Karpas-422 (cell line): ENCODE data around the gene TGFB2. TPM values are rescaled to one million over a fixed set of nuclear protein-coding genes. Genes with fewer than 3 reads are reported as not detected.
A peak's percentile ranks its signal among the peaks of the same experiment; 100 is the strongest.

Experiments
- DNase-seq: peaks from one replicate; pipeline ENCODE4 v3.0.0-alpha.2; 2015
- H2AFZ ChIP-seq: fragments of 200-600 bp; sonication (generic); 2 replicates; pipeline ENCODE4 v1.6.1; 2014; ENCODE audit warnings: antibody characterized with exemption, low read length, mixed read lengths
- H3K27ac ChIP-seq: fragments of 200-600 bp; sonication (generic); 2 replicates; pipeline ENCODE4 v1.5.1; 2014; ENCODE audit warnings: mild to moderate bottlenecking, low read length, moderate library complexity
- H3K27me3 ChIP-seq: fragments of 200-600 bp; sonication (generic); 2 replicates; pipeline ENCODE4 v1.6.1; 2014; ENCODE audit warnings: low read length, mixed read lengths
- H3K36me3 ChIP-seq: fragments of 200-600 bp; sonication (generic); 2 replicates; pipeline ENCODE4 v1.6.1; 2014; ENCODE audit warnings: low read length, mixed read lengths; ENCODE audit not compliant: insufficient read depth
- H3K4me1 ChIP-seq: fragments of 200-600 bp; sonication (generic); 2 replicates; pipeline ENCODE4 v1.6.1; 2014; ENCODE audit warnings: mild to moderate bottlenecking, low read length, mixed read lengths
- H3K4me2 ChIP-seq: fragments of 200-600 bp; sonication (generic); 2 replicates; pipeline ENCODE4 v1.6.1; 2014; ENCODE audit warnings: low read length, low read depth, mild to moderate bottlenecking; ENCODE audit not compliant: poor library complexity, severe bottlenecking
- H3K4me3 ChIP-seq: fragments of 200-600 bp; sonication (generic); 2 replicates; pipeline ENCODE4 v1.5.1; 2014; ENCODE audit warnings: mild to moderate bottlenecking, antibody characterized with exemption, low read length, mixed read lengths
- H3K79me2 ChIP-seq: fragments of 200-600 bp; sonication (generic); 2 replicates; pipeline ENCODE4 v1.6.1; 2014; ENCODE audit warnings: mild to moderate bottlenecking, low read length, mixed read lengths
- H3K9ac ChIP-seq: fragments of 200-600 bp; sonication (generic); 2 replicates; pipeline ENCODE4 v1.6.0; 2014; ENCODE audit warnings: low read length
- H3K9me2 ChIP-seq: fragments of 200-600 bp; sonication (generic), shearing (Covaris generic); replicated peaks from 2 replicates; pipeline ENCODE4 v1.6.0; 2014; ENCODE audit warnings: mild to moderate bottlenecking, low read length, moderate library complexity; ENCODE audit not compliant: insufficient read depth
- H3K9me3 ChIP-seq: fragments of 300-700, 200-600 bp; sonication (generic); 2 replicates; pipeline ENCODE4 v1.6.1; 2014; ENCODE audit warnings: low read length, mixed read lengths
- H4K20me1 ChIP-seq: fragments of 200-600 bp; sonication (generic); 2 replicates; pipeline ENCODE4 v1.6.1; 2014; ENCODE audit warnings: mild to moderate bottlenecking, antibody characterized with exemption, low read length, low read depth; ENCODE audit not compliant: insufficient read depth
- total RNA-seq: library from RNA; depleted of rRNA; stranded (reverse); fragments of >200 nt; shearing (Covaris generic); gene quantifications from 2 replicates; pipeline ENCODE4 v1.2.3, GENCODE V29; 2014; ENCODE audit warnings: low replicate concordance; rRNA removed

TGFB2 gene
- total RNA-seq = not detected in 2 replicates

DNA sequence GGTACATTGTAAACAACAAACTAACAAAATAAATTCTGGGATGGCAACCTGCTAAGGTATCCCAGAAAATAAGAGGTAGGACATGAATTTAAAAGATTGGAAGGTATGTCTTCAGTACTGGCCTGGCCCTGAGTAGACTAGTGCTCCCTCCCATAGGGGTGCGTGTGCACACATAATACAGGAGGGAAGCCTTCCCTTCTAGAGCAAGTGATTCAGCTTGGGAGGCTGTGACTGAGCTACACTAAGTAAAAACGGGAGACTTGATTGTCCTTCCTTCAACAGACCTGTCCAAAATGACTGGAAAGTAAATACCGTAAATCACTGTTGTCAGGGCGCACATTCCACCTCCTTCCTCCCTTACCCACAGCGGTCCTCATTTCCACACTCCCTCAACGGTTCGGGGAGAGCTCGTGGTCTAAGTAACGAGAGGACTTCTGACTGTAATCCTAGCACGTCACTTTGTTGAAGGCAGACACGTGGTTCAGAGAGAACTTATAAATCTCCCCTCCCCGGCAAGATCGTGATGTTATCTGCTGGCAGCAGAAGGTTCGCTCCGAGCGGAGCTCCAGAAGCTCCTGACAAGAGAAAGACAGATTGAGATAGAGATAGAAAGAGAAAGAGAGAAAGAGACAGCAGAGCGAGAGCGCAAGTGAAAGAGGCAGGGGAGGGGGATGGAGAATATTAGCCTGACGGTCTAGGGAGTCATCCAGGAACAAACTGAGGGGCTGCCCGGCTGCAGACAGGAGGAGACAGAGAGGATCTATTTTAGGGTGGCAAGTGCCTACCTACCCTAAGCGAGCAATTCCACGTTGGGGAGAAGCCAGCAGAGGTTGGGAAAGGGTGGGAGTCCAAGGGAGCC lies at the start of gene TGFB2:
TGFB2 (plus strand) TSS at position 523 of the 859 bp plus-strand sequence. CDS start 1,366 bp downstream, outside the sequence.
- H3K4me3 ChIP-seq = peak within 1 kb of the TSS; percentile 79
- H3K9me3 ChIP-seq = no peaks in the 10 kb centered on the region
- no peaks in the 10 kb centered on the region for H3K79me2 ChIP-seq
- no peaks in the 10 kb centered on the region for H4K20me1 ChIP-seq
- H3K4me1 ChIP-seq = peaks cover 19% of the 10 kb centered on the region
- H3K9ac ChIP-seq = peak within 1 kb of the TSS; percentile 68
- H3K27ac ChIP-seq = no peak within 1 kb of the TSS
- no peaks in the 10 kb centered on the region for H3K27me3 ChIP-seq
- H3K4me2 ChIP-seq = peak within 1 kb of the TSS; percentile 80
- H3K9me2 ChIP-seq = no peaks in the 10 kb centered on the region
- peak within 1 kb of the TSS; percentile 80; the same call in 1 of the 2 replicates for H2AFZ ChIP-seq
- peak; percentile 56 for DNase-seq
- 0 out of 2 replicates have a peak, but pooled peaks cover 2% of the 10 kb centered on the region for H3K36me3 ChIP-seq

DNA sequence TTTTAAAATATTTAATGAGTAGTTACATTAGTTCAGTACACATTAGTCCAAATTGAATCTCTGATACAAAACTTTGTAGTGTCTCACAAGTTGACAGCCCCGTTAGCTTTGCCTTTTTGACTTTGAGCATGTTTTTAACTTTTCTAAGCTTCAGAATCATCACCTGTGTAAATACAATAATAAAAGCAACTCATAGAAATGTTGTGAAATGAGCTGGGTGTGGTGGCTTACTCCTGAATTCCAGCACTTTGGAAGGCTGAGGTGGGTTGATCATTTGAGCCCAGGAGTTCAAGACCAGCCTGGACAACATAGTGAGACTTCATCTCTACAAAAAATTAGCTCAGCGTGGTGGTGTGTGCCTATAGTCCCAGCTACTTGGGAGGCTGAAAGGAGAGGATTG lies 49.0 kb upstream of the TGFB2 start:
- no peak overlapping the region for H3K4me3 ChIP-seq
- no peak overlapping the region for H3K4me2 ChIP-seq
- no peak overlapping the region for H3K9ac ChIP-seq
- H3K4me1 ChIP-seq = peaks cover 42% of the 10 kb centered on the region
- no peaks in the 10 kb centered on the region for H4K20me1 ChIP-seq
- H3K27ac ChIP-seq = no peak overlapping the region
- no peak for DNase-seq
- no peaks in the 10 kb centered on the region for H3K9me2 ChIP-seq
- no peak overlapping the region for H2AFZ ChIP-seq
- H3K27me3 ChIP-seq = no peaks in the 10 kb centered on the region
- H3K36me3 ChIP-seq = peaks cover 16% of the 10 kb centered on the region; the same call in 1 of the 2 replicates
- no peaks in the 10 kb centered on the region for H3K9me3 ChIP-seq
- peaks cover 99% of the 10 kb centered on the region for H3K79me2 ChIP-seq

DNA sequence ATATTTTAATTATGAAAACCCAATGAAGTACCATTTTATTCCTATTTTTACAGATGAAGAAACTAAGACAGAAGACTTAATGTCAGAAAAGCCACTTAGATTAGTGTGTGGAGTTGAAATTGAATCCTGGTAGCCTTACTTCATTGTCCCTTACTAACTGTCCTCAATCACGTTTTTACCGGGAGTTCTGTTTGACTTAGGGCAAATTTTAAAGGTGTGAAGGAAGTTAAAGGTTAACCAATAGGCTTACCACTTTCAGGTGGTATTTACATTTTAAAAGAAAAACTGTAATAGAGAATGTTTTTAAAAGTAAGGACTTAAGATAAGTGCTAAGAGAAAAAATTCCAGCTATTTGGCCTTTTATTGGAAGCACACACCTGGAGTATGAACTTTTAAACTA lies 47.7 kb upstream of the TGFB2 start:
- Histone ChIP-seq H3K27ac (no peak overlapping the region), H3K4me1 (peaks cover 47% of the 10 kb centered on the region), H2AFZ (no peak overlapping the region), H4K20me1 (no peaks in the 10 kb centered on the region), H3K4me2 (no peak overlapping the region), H3K9me3 (no peaks in the 10 kb centered on the region), H3K36me3 (peaks cover 17% of the 10 kb centered on the region; the same call in 1 of the 2 replicates), H3K27me3 (no peaks in the 10 kb centered on the region), H3K9me2 (no peaks in the 10 kb centered on the region), H3K4me3 (no peak overlapping the region), H3K79me2 (peaks cover 100% of the 10 kb centered on the region), H3K9ac (no peak overlapping the region)
- DNase-seq = no peak

DNA sequence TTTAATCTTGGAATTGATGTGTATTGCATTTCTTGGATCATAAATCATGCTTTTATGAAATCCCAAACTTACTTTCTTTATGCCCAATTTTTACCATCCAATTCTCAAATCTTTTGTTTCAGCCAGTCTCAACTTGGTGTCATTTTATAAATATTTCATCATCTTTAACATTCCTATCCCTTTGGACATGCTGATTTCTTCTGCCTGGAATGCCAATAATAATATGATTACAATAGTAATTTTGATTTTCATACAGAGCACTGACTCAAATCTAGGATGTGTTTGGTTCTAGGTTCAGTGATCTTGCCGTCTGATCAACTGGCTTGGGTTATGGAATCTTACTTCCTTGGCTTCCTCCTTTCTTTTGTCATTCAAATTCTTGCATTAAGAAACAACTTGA lies 47.3 kb upstream of the TGFB2 start:
- no peaks in the 10 kb centered on the region for H3K9me3 ChIP-seq
- H3K27me3 ChIP-seq = no peaks in the 10 kb centered on the region
- H3K4me3 ChIP-seq = no peak overlapping the region
- no peak overlapping the region for H3K9ac ChIP-seq
- no peak overlapping the region for H2AFZ ChIP-seq
- peaks cover 100% of the 10 kb centered on the region for H3K79me2 ChIP-seq
- DNase-seq = no peak
- no peak overlapping the region for H3K27ac ChIP-seq
- no peak overlapping the region for H3K4me2 ChIP-seq
- H4K20me1 ChIP-seq = no peaks in the 10 kb centered on the region
- H3K36me3 ChIP-seq = peaks cover 21% of the 10 kb centered on the region; the same call in 1 of the 2 replicates
- peaks cover 47% of the 10 kb centered on the region for H3K4me1 ChIP-seq
- no peaks in the 10 kb centered on the region for H3K9me2 ChIP-seq

DNA sequence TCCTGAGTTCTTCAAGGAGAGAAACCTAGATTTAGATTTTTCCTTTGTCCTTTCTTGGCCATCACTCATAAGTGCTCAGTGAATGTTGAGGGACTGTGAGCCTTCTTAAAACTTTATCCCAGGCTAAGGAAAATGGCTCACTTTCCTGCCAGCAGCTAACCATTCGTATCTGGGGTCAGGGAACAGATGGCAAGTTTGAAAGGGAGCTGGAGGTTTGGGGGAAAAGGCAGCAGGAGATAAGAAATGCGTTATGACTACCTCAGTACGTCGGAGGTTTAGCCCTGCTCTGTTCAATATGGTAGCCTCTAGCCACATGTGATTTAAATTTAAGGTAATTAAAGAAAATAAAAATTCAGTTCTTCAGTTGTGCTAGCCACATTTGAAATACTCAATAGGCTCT lies 46.7 kb upstream of the TGFB2 start:
- no peaks in the 10 kb centered on the region for H4K20me1 ChIP-seq
- peaks cover 25% of the 10 kb centered on the region; the same call in 1 of the 2 replicates for H3K36me3 ChIP-seq
- H3K79me2 ChIP-seq = peaks cover 99% of the 10 kb centered on the region

DNA sequence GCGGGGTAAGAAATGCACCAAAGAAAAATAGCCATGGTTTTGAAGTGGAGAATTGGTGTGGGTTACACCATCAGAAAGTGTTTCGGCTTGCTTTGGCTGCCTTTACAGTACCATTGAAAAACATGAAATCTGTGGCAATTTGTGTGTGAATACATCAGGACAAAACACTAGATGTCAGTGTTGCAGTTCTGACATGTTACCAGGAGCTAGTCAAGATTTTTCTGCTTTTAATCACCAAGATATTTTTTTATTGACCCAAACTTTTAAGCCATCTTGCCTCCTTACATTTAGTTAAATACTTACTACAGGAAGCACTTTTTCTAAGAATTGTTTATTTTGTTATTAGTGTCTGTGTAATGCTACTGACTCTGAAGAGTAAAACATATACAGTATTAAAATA lies 45.7 kb upstream of the TGFB2 start:
- Histone ChIP-seq H3K9me3 (no peaks in the 10 kb centered on the region), H3K79me2 (peaks cover 99% of the 10 kb centered on the region), H4K20me1 (no peaks in the 10 kb centered on the region), H2AFZ (no peak overlapping the region), H3K27me3 (no peaks in the 10 kb centered on the region), H3K9ac (no peak overlapping the region), H3K9me2 (no peaks in the 10 kb centered on the region), H3K27ac (no peak overlapping the region), H3K36me3 (peaks cover 26% of the 10 kb centered on the region; the same call in 1 of the 2 replicates), H3K4me2 (no peak overlapping the region), H3K4me3 (no peak overlapping the region), H3K4me1 (peaks cover 47% of the 10 kb centered on the region)
- peak; percentile 72 for DNase-seq

More for the DNA sequence above, 46.7 kb upstream of the TGFB2 start:
- H3K9me3 ChIP-seq = no peaks in the 10 kb centered on the region
- no peaks in the 10 kb centered on the region for H3K27me3 ChIP-seq
- H3K4me2 ChIP-seq = no peak overlapping the region
- no peak overlapping the region for H3K9ac ChIP-seq
- no peak overlapping the region for H2AFZ ChIP-seq
- no peaks in the 10 kb centered on the region for H3K9me2 ChIP-seq
- H3K4me1 ChIP-seq = peaks cover 47% of the 10 kb centered on the region
- H3K27ac ChIP-seq = no peak overlapping the region
- no peak for DNase-seq
- H3K4me3 ChIP-seq = no peak overlapping the region

DNA sequence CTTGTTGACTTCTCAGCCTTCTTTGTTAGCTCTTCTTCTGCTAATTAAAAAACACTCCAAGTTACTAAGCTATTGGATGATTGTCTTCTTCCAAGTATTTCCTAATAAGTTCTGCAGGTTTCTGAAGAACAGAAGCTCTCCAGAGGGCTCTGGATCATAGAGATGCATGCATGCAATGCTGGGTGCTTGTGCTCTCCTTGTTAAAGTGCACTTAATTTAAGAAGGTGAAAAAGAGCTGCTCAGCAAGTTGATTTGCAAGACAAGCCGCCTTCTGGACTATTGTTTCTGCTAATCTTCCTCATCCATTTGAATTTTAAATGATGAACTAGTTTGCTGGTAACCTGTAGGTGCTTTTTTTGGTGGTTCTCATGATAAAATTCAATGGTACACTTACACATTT lies 43.9 kb upstream of the TGFB2 start:
- Histone ChIP-seq H3K27me3 (no peaks in the 10 kb centered on the region), H2AFZ (no peak overlapping the region), H4K20me1 (no peaks in the 10 kb centered on the region), H3K4me1 (peaks cover 40% of the 10 kb centered on the region), H3K4me2 (peak overlapping the region; percentile 20), H3K9me2 (no peaks in the 10 kb centered on the region), H3K9ac (0 out of 2 replicates have a peak overlapping the region, but pooled peaks have one; percentile 9), H3K79me2 (peaks cover 98% of the 10 kb centered on the region), H3K27ac (0 out of 2 replicates have a peak overlapping the region, but pooled peaks have one; percentile 4), H3K4me3 (no peak overlapping the region), H3K9me3 (no peaks in the 10 kb centered on the region), H3K36me3 (peaks cover 25% of the 10 kb centered on the region; the same call in 1 of the 2 replicates)
- DNase-seq = no peak

DNA sequence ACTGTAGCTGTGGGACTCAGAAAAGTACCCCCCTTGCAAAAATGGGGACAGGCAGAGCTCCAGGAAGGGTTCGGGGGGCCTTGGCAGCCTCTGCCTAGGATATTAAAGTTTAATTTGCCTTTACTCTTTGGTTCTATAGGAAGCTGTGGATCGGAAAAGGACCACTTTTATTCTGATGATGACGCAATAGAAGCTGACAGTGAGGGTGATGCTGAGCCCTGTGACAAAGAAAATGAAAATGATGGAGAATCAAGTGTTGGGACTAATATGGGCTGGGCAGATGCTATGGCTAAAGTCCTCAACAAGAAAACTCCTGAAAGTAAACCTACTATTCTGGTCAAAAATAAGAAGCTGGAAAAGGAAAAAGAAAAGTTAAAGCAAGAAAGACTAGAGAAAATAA lies 43.0 kb upstream of the TGFB2 start:
- no peak overlapping the region for H3K4me3 ChIP-seq
- H3K9me2 ChIP-seq = no peaks in the 10 kb centered on the region
- no peak for DNase-seq
- no peaks in the 10 kb centered on the region for H3K27me3 ChIP-seq
- H3K79me2 ChIP-seq = peaks cover 96% of the 10 kb centered on the region
- peaks cover 25% of the 10 kb centered on the region; the same call in 1 of the 2 replicates for H3K36me3 ChIP-seq
- no peaks in the 10 kb centered on the region for H3K9me3 ChIP-seq
- no peak overlapping the region for H3K4me2 ChIP-seq
- H4K20me1 ChIP-seq = no peaks in the 10 kb centered on the region
- no peak overlapping the region for H3K27ac ChIP-seq
- no peak overlapping the region for H3K9ac ChIP-seq
- no peak overlapping the region for H2AFZ ChIP-seq
- peaks cover 36% of the 10 kb centered on the region for H3K4me1 ChIP-seq
